Kidney capillary endothelial cell (primary cell): Measurements from ENCODE around the gene ADA.
"Not testable (repeated sequence)": the region's sequence is repeated elsewhere in the genome, so short reads cannot be mapped to it uniquely, and the experiment has no call there.

Source experiments
- DNase-seq: peaks from one replicate; pipeline ENCODE4 v3.0.0-alpha.2; 2018; ENCODE audit warnings: low spot score

Gene ADA

DNA sequence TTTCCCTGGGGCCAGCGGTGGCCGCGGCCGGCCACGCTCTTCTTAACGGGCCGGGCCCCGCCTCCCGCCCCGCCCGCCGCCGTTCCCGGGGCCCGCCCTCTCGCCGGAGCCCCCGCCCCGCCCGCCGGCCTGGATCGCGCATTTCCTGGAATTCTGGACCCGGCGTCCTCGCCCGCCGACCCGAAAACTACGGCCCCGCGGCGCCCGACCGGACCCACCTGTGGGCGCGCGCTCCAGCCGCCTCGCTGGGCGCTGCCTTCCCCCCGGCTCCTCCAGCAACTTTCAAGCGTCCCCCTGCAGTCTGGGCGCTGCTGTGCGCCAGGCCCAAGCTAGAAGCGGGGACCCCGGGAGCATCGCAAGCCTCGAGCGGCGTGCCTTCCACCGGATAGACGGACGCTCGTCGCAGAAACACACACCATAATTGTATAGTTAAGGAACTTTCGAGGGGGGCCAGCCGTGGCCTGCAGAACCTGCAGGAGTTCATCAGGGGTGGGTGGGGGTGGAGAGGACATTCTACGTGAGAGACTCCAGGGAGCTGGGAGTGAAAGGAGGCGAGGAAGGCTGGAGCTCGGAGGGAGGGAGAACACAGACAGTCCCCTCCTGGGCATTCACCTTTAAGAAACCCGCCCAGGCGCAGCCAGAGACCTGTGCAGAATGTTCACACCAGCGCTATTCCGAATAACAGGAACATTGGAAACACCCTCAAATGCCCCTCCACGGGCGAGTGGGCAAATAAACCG is at the start of gene ADA:
TSS of gene ADA (minus strand) at position 16 of the 740 bp plus-strand sequence. CDS start 92 bp downstream, outside the sequence.
- DNase-seq = peak; percentile 38

- no peak for DNase-seq
Measured at GRCh38 chr20:44700306-44700705, 48.8 kb upstream of the ADA start.

DNA sequence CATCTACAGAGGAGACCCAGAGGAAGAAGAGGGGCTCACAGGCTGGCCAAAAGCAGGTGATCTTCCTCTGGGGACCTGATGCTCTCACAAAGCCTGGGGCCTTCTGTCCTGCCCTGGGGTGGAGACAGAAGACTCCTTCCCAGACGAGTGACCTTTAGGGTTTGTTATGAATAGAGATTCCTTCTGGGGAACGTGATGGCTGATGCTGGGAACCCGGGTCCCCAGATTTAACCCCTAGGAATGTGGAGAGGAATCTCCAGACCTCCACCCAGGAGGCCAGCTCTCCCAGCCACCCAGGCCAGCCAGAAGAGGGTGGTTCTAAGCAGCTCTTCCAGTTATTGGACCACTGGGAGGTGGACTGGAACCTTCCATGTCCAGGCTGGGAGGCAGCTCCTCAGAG is 46.9 kb upstream of the ADA start:
- no peak for DNase-seq

DNA sequence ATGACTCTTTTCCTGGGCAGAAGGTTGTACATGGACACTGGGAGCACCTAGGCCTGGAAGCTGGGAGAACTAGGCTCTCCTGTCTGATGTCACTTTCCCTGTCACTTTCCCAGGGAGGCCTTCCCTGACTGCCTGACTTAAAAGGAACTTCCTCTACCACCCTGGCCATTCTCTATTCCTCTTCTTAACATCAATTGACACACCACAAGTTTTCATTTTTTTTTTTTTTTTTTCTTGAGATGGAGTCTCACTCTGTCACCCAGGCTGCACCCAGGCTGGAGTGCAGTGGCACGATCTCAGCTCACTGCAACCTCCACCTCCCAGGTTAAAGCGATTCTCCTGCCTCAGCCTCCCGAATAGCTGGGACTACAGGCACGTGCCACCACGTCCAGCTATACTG is 45.5 kb upstream of the ADA start:
- DNase-seq = not testable (repeated sequence)

DNA sequence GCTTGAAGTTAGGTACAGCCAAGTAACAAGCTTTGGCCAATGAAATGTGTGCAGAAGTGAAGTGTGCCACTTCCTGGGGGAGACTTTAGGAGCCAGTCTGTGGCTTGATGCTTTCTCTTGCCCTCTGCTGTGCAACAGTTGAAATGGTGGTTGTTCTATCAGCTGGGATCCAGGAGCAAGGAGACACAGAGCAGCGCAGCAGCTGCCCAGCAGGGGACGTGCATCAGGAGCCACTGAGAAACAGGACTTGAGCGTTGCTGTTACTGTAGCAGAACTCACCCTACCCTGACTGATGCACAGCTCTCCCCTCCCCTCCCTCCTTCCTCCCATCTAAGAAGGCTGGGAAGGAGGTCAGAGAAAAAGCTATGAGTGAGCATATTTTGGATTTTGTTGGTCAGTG is 44.8 kb upstream of the ADA start:
- DNase-seq = no peak

DNA sequence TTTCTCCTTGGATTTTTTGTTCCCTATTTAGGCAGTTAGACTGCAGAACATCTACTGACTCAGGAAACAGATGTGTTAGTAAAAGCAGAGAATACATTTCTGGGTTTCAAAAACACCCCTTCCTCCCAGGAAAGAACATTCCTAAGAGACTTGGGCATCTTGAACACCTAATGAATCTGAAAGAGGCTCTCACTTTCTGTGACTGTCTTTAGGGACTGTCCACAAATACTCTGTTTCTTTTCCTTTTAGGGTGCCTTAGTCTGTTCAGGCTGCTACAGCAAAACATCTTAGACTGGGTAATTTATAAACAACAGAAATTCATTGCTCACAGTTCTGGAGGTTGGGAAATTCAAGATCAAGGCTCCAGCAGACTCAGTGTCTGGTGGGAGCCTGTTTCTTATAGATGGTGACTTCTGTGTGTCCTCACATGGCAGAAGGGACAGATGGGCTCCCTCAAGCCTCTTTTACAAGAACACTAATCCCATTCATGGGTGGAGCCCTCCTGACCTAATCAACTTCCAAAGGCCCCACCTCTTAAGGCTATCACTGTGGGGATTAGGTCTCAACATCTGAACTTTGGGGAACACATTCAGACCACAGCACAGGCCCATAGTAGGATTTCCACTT is 44.3 kb upstream of the ADA start:
- DNase-seq = no peak

- no peak for DNase-seq
Measured at GRCh38 chr20:44695295-44695673, 43.8 kb upstream of the ADA start.

DNA sequence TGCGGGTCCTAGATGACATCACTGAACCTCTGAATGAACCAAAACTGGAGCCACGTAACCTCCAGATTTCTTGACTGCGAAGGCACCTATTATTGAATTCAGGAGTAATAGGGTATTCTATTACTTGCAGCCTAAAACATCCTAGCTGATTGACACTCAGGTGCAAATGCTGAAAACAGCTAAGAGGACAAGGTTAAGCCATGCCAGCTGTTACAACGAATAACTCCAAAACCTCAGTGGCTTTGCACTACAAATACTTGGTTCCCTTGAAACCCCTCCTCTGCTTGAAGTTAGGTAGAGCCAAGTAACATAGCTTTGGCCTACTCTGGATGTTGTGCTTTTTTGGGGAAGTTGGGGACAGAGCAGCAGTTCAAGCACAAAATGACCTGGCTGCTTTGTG is 42.7 kb upstream of the ADA start:
- DNase-seq = no peak

GRCh38 chr20:44693627-44694026 is 42.1 kb upstream of the ADA start:
- no peak for DNase-seq

- DNase-seq = peak; percentile 96
Measured at GRCh38 chr20:44692932-44693480, 41.5 kb upstream of the ADA start.

- no peak for DNase-seq
Measured at GRCh38 chr20:44691424-44692423, 40.2 kb upstream of the ADA start.

DNA sequence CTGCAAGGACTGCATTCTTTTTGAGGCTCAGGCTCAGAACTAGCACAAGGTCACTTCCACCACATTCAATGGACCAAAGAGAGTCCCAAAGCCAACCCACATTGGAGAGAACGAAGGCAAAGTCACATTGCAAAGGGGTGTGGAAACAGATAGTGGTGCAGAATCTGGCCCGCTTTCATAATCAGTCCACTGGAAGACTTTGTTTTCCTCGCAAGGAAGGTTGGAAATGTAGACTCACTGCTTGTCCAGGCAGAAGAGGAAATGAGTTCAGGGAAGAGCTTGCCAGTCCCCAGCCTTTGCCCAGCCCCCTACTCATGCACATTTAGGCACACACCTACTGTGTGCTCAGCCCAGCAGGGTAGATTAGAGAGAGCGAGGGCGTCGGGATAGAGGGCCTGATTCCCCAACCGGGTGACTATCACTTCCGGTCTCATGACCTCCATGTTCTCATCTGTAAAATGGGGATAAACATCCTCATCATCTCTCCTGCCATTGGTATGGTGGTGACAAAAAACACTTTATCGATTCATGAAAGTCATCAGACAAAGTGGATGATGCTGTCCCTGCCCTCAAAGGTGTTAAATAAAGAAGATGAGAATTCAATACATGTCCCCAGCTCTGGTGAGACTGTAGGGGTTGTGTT is 39.4 kb upstream of the ADA start:
- DNase-seq = no peak

GRCh38 chr20:44689809-44690208 is 38.3 kb upstream of the ADA start:
- DNase-seq = no peak

DNA sequence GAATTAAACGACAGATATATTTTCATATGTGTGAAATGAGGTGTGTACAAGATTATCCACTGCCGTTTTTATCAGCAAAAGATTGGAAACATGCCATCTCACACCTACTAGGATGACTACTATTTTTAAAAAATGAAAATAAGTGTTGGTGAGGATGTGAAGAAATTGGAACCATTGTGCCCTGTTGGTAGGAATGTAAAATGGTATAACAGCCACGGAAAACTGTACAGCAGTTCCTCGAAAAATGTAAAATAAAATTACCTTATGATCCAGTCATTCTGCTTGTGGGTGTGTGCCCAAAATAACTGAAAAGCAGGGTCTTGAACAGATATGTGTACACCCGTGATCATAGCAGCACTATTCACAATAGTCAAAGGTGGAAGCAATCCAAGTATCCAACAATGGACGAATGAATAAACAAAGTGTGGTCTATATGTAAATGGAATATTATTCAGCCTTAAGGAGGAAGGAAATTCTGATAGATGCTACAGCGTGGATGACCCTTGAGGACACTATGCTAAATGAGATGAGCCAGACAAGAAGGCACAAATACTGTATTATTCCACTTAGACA is 36.6 kb upstream of the ADA start:
- no peak for DNase-seq

DNA sequence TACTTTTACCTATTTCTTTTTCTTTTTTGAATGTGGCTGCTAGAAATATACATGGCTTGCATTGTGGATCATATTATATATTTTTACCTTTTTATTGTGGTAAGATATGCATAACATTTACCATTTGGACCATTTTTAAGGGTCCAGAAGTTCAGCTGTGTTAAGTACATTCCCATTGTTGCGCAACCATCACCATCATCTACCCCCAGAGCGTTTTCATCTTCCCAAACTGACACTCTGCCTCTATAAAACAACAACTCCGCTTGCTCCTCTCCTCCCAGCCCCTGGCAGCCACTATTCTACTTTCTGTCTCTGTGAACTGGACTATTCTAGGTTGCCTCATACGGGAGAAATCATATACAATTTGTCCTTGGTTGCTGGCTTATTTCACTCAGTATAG is 35.4 kb upstream of the ADA start:
- DNase-seq = no peak

DNA sequence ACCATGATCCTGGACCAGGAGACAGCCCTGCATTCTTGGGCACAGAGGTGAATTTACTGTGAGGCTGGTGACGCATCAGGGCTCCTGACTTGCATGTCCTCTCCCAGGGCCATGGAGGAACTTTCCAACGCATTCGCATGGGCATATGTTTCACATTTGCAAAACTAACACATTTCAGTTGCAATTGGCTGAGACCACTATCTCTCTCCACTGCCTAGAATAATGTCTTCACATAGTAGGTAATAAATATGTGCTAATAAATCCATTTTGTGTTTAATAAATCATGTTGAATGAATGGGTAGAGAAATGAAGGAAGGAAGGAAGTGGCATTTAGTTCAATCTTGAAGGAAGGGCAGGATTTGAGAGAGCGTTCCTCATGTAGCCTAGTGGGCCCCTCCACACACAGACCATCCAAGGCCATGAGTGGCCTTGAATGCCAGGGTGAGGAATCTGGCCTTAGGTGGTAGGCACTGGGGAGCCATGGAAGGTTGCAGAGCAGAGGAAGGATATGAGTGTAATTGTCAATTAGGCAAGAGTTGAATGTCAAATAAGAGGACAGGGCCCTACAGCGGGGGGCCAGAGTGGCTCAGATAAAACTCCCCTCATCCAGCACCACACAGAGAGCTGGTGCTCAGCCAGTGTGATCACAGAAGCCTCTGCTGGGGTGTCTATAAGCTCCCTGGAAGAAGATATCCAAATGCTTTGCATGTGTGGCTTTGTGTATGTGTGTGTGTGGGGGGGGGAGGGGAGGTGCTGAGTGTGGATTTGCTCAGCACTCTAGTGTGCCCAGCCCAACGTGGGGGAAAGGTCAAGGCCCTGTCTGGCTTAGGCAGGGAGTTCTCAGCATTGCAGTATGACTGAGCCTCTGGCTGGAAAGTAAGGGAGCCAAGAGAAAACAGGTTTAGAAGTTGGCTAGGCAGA is 32.8 kb upstream of the ADA start:
- no peak for DNase-seq

DNA sequence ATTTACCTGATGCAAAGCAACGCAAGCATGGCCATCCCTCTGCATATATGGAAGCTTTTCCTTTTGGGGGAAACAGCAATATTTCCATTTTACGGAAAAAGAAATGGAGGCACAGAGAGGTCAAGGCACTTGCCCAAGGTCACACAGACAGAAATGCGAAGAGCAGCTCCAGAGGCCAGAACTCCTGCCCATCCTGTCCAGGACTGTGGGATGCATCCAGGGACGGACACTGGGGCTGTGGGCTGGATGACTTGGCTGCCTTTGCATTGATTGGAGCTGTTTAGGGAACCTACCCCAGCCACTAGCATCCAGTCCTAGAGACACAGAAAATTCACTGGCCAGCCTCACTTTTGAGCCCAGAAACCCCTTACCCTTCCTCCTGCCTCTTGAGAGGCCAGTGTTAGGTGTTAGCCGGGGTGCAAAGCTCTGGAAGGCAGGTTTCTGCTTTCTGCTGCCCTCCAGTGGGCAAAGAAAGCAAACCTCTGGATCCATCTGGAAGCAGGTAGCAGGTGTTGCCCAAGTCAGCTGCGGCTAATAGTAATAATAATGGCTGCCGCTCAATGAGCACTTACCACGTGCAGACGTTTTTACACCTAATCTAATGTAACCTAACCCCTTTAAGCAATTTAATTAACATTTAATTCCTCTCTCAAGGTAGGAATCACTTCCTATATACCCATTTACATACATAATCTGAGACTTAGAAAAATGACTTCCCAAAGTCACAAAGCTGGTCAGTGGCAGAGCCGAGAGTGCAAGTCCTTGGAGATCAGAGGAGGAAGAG is 32.0 kb upstream of the ADA start:
- no peak for DNase-seq

DNA sequence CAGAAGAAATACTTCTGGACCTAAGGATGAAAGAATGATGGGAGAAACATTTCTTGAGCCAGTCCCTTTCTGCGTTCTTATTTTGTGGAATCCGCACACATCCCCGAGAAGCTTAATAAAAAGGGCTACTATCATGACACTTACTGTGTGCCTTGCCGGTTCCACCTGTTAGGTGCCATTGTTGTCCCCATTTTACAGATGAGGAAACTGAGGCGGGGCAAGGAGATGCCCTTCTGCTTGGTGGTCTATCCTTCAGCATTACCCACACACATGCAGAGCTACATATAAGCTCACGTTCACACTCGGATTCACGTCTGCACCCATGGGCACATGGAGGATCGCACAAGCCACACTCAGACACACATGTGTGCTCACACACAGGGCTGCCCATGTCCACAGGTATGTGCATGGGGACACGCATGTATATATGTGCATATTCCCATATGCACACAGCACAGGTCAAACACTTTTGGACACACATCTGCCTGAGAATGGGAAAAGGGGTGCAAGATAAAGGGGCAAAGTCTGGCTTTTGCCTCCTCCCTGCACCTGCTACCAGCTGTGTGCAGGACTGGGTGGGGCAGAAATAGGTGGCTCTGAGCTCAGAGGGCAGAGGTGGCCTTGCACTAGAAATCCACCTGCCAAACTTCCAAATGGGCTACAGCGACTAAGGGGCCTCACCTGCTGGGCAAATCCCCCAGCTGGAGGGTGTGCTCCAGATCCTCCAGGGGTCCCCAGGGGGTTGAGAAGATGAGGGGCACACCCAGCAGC is 30.5 kb upstream of the ADA start:
- DNase-seq = no peak
